Activated T-cell treated with anti-CD3 and anti-CD28 coated beads, Interleukin-2, amount 50 U/mL, for 72 hours (primary cell): ENCODE measurements around the gene KTI12. TPM values are rescaled to one million over a fixed set of nuclear protein-coding genes. Genes with fewer than 3 reads are reported as not detected.
A peak's percentile ranks its signal among the peaks of the same experiment; 100 is the strongest.
"Not testable (repeated sequence)": the region's sequence is repeated elsewhere in the genome, so short reads cannot be mapped to it uniquely, and the experiment has no call there.

ENCODE experiments used
- ATAC-seq, 2 donors: fragments of 150-1000 bp; cut with Tn5 transposase; replicated peaks in 1 of 2; 2 replicates each; pipeline ENCODE4 v1.10.0; 2021; ENCODE audit warnings: moderate library complexity in 2 of 2, mild to moderate bottlenecking in 1 of 2
- DNase-seq, 2 donors: peaks; one replicate each; pipeline ENCODE4 v3.0.0; 2021 to 2022; ENCODE audit warnings: mixed read lengths in 1 of 2
- H3K27ac Mint-ChIP-seq: one replicate; pipeline ENCODE4 v1.8.0; 2022; ENCODE audit warnings: mild to moderate bottlenecking, moderate library complexity, mixed read lengths
- H3K27me3 Mint-ChIP-seq: one replicate; pipeline ENCODE4 v1.8.0; 2022; ENCODE audit warnings: low read depth, mixed read lengths
- H3K36me3 Mint-ChIP-seq, 2 donors: one replicate each; pipeline ENCODE4 v1.8.0; 2022; ENCODE audit warnings: mixed read lengths in 2 of 2, mild to moderate bottlenecking in 1 of 2; ENCODE audit not compliant: insufficient read depth in 2 of 2
- H3K4me1 Mint-ChIP-seq: one replicate; pipeline ENCODE4 v1.8.0; 2022; ENCODE audit warnings: low read depth, mixed read lengths
- H3K4me3 Mint-ChIP-seq, 2 donors: one replicate each; pipeline ENCODE4 v1.8.0; 2022; ENCODE audit warnings: mild to moderate bottlenecking in 2 of 2, mixed read lengths in 2 of 2, moderate library complexity in 2 of 2
- H3K9me3 Mint-ChIP-seq, 2 donors: one replicate each; pipeline ENCODE4 v1.8.0; 2022; ENCODE audit warnings: mixed read lengths in 2 of 2
- total RNA-seq, 2 donors: library from RNA; stranded (reverse); gene quantifications; one replicate each; pipeline ENCODE4 v1.2.3, GENCODE V29; 2022

KTI12 gene
- 10 to 100 TPM; 10.7 to 12.9 TPM for total RNA-seq

GRCh38 chr1:52033190-52034049 lies at the start of gene KTI12:
Gene KTI12, minus strand, starts transcription at chr1:52033810. Its CDS starts 49 bp downstream, at chr1:52033761.
- Mint-ChIP-seq H3K36me3 (peaks cover 4 to 8% of the 10 kb centered on the region in 2 donors), H3K27ac (peak within 1 kb of the TSS; percentile 94), H3K9me3 (no peaks in the 10 kb centered on the region), H3K27me3 (no peaks in the 10 kb centered on the region), H3K4me3 (peak within 1 kb of the TSS; percentile 93 to 98), H3K4me1 (peaks cover 39% of the 10 kb centered on the region)
- DNase-seq (peak; percentile 87 to 92), ATAC-seq (peak; percentile 96 to 97)

GRCh38 chr1:52080014-52080415 lies 46.4 kb upstream of the KTI12 start:
- DNase-seq (no peak), ATAC-seq (no peak)
- Mint-ChIP-seq H3K4me3 (no peak overlapping the region), H3K27me3 (no peaks in the 10 kb centered on the region), H3K9me3 (no peaks in the 10 kb centered on the region), H3K36me3 (peaks cover 0 to 12% of the 10 kb centered on the region in 2 donors), H3K4me1 (peaks cover 3% of the 10 kb centered on the region), H3K27ac (no peak overlapping the region)

- H3K9me3 Mint-ChIP-seq, H3K4me1 Mint-ChIP-seq, H3K27ac Mint-ChIP-seq, ATAC-seq, H3K4me3 Mint-ChIP-seq, H3K27me3 Mint-ChIP-seq, DNase-seq: not testable (repeated sequence)
- peaks cover 2 to 14% of the 10 kb centered on the region in 2 donors for H3K36me3 Mint-ChIP-seq
These were observed 43.7 kb upstream of the KTI12 start for GRCh38 chr1:52077277-52077676.

GRCh38 chr1:52072291-52072690 lies 38.7 kb upstream of the KTI12 start:
- Mint-ChIP-seq H3K4me3 (no peak overlapping the region), H3K9me3 (no peaks in the 10 kb centered on the region), H3K4me1 (peaks cover 23% of the 10 kb centered on the region), H3K27ac (no peak overlapping the region), H3K36me3 (peaks cover 7 to 10% of the 10 kb centered on the region in 2 donors), H3K27me3 (no peaks in the 10 kb centered on the region)
- ATAC-seq (no peak), DNase-seq (no peak)

- H3K36me3 Mint-ChIP-seq: peaks cover 7 to 14% of the 10 kb centered on the region in 2 donors
- H3K27ac Mint-ChIP-seq: no peak overlapping the region
- H3K4me1 Mint-ChIP-seq: peaks cover 24% of the 10 kb centered on the region
- ATAC-seq (no peak), DNase-seq (no peak)
- no peaks in the 10 kb centered on the region for H3K9me3 Mint-ChIP-seq
- no peaks in the 10 kb centered on the region for H3K27me3 Mint-ChIP-seq
- no peak overlapping the region for H3K4me3 Mint-ChIP-seq
These were observed 37.1 kb upstream of the KTI12 start for GRCh38 chr1:52070704-52071103.

GRCh38 chr1:52063192-52063591 lies 29.6 kb upstream of the KTI12 start:
- H3K36me3 Mint-ChIP-seq: peaks cover 9 to 30% of the 10 kb centered on the region in 2 donors
- DNase-seq: no peak
- peaks cover 31% of the 10 kb centered on the region for H3K4me1 Mint-ChIP-seq
- H3K9me3 Mint-ChIP-seq: no peaks in the 10 kb centered on the region
- no peak overlapping the region for H3K4me3 Mint-ChIP-seq
- H3K27me3 Mint-ChIP-seq: no peaks in the 10 kb centered on the region
- ATAC-seq: no peak
- no peak overlapping the region for H3K27ac Mint-ChIP-seq

- Mint-ChIP-seq H3K36me3 (peaks cover 12 to 29% of the 10 kb centered on the region in 2 donors), H3K27me3 (no peaks in the 10 kb centered on the region), H3K9me3 (no peaks in the 10 kb centered on the region), H3K4me1 (peaks cover 38% of the 10 kb centered on the region), H3K4me3 (no peak overlapping the region), H3K27ac (no peak overlapping the region)
- DNase-seq (no peak), ATAC-seq (no peak)
These were observed 27.2 kb upstream of the KTI12 start for GRCh38 chr1:52060822-52061221.

GRCh38 chr1:52059888-52060287 lies 26.3 kb upstream of the KTI12 start:
- Mint-ChIP-seq H3K36me3 (peaks cover 15 to 33% of the 10 kb centered on the region in 2 donors), H3K4me3 (no peak overlapping the region), H3K4me1 (peaks cover 38% of the 10 kb centered on the region), H3K27me3 (no peaks in the 10 kb centered on the region), H3K27ac (no peak overlapping the region), H3K9me3 (no peaks in the 10 kb centered on the region)
- DNase-seq: no peak
- no peak for ATAC-seq

GRCh38 chr1:52059321-52059720 lies 25.7 kb upstream of the KTI12 start:
- no peak for ATAC-seq
- H3K36me3 Mint-ChIP-seq: peaks cover 18 to 34% of the 10 kb centered on the region in 2 donors
- peak overlapping the region in 1 of 2 donors; percentile 69 for H3K4me3 Mint-ChIP-seq
- no peaks in the 10 kb centered on the region for H3K9me3 Mint-ChIP-seq
- H3K27me3 Mint-ChIP-seq: no peaks in the 10 kb centered on the region
- H3K27ac Mint-ChIP-seq: no peak overlapping the region
- peaks cover 41% of the 10 kb centered on the region for H3K4me1 Mint-ChIP-seq
- DNase-seq: no peak

GRCh38 chr1:52057876-52058415 lies 24.3 kb upstream of the KTI12 start:
- Mint-ChIP-seq H3K27me3 (no peaks in the 10 kb centered on the region), H3K4me1 (peaks cover 47% of the 10 kb centered on the region), H3K36me3 (peaks cover 13 to 27% of the 10 kb centered on the region in 2 donors), H3K4me3 (peak overlapping the region; percentile 95 to 99), H3K9me3 (no peaks in the 10 kb centered on the region), H3K27ac (peak overlapping the region; percentile 81)
- no peak for DNase-seq
- ATAC-seq: no peak

GRCh38 chr1:52057255-52057654 lies 23.6 kb upstream of the KTI12 start:
- no peak for ATAC-seq
- peak overlapping the region; percentile 87 for H3K27ac Mint-ChIP-seq
- H3K4me1 Mint-ChIP-seq: peaks cover 54% of the 10 kb centered on the region
- no peaks in the 10 kb centered on the region for H3K9me3 Mint-ChIP-seq
- no peak for DNase-seq
- no peaks in the 10 kb centered on the region for H3K27me3 Mint-ChIP-seq
- H3K4me3 Mint-ChIP-seq: peak overlapping the region; percentile 95 to 99
- peaks cover 10 to 27% of the 10 kb centered on the region in 2 donors for H3K36me3 Mint-ChIP-seq

- DNase-seq (no peak), ATAC-seq (no peak)
- Mint-ChIP-seq H3K4me1 (peaks cover 58% of the 10 kb centered on the region), H3K9me3 (no peaks in the 10 kb centered on the region), H3K27ac (peak overlapping the region; percentile 87), H3K4me3 (peak overlapping the region; percentile 95 to 99), H3K36me3 (peaks cover 10 to 28% of the 10 kb centered on the region in 2 donors), H3K27me3 (no peaks in the 10 kb centered on the region)
These were observed 23.3 kb upstream of the KTI12 start for GRCh38 chr1:52056937-52057231.

GRCh38 chr1:52056163-52056936 lies 22.7 kb upstream of the KTI12 start, which contains the start of gene BTF3L4:
Gene BTF3L4, plus strand, starts transcription at chr1:52056295. Its CDS starts 3,553 bp downstream, at chr1:52059848.
- Mint-ChIP-seq H3K4me3 (peak within 1 kb of the TSS; percentile 95 to 99), H3K27me3 (no peaks in the 10 kb centered on the region), H3K27ac (peak within 1 kb of the TSS; percentile 96), H3K36me3 (peaks cover 10 to 28% of the 10 kb centered on the region in 2 donors), H3K9me3 (no peaks in the 10 kb centered on the region), H3K4me1 (peaks cover 59% of the 10 kb centered on the region)
- peak; percentile 92 to 95 for ATAC-seq
- DNase-seq: peak; percentile 93 to 96
